K562 (cell line): ENCODE results near the gene IGF2BP3. TPM values are rescaled to one million over a fixed set of nuclear protein-coding genes. Genes with fewer than 3 reads are reported as not detected.

Experiments used
- CCAR2 ChIP-seq: fragments of 200-400 bp; formaldehyde crosslinking; IDR thresholded peaks from 2 replicates; pipeline ENCODE4 v1.6.1; 2017; ENCODE audit warnings: mild to moderate bottlenecking, low read depth, low read length
- EGR1 ChIP-seq: fragments of 450-650 bp; conservative IDR thresholded peaks from 2 replicates; pipeline ENCODE4 v1.6.1; 2017; ENCODE audit warnings: mild to moderate bottlenecking
- ERF ChIP-seq: fragments of 450-650 bp; formaldehyde crosslinking; IDR thresholded peaks from 2 replicates; pipeline ENCODE4 v1.4.0; 2020; ENCODE audit warnings: mild to moderate bottlenecking, mixed read lengths
- GTF3C2 ChIP-seq: IDR thresholded peaks from 3 replicates; pipeline ENCODE4 v1.6.1; 2011; ENCODE audit warnings: borderline replicate concordance, mild to moderate bottlenecking, moderate library complexity; ENCODE audit not compliant: insufficient read length; ENCODE audit errors: extremely low read depth
- HDAC2 ChIP-seq: fragments of 450-650 bp; IDR thresholded peaks from 2 replicates; pipeline ENCODE4 v1.6.1; 2016; ENCODE audit warnings: mild to moderate bottlenecking
- HMGXB4 ChIP-seq: sonication (generic); formaldehyde crosslinking; IDR thresholded peaks from 2 replicates; pipeline ENCODE4 v1.8.1; 2023; ENCODE audit warnings: mild to moderate bottlenecking, missing genetic modification reagents
- HNRNPLL ChIP-seq: fragments of 200-400 bp; formaldehyde crosslinking; IDR thresholded peaks from 2 replicates; pipeline ENCODE4 v1.6.1; 2017; ENCODE audit warnings: low read length, low read depth, mild to moderate bottlenecking; ENCODE audit not compliant: poor library complexity, severe bottlenecking
- ILK ChIP-seq: fragments of 450-650 bp; IDR thresholded peaks from 2 replicates; pipeline ENCODE4 v1.6.1; 2016; ENCODE audit warnings: missing genetic modification characterization, low read depth, mild to moderate bottlenecking, missing compliant biosample characterization, moderate library complexity, borderline replicate concordance
- RCOR1 ChIP-seq, 2 experiments: IDR thresholded peaks; 2 replicates each; pipeline ENCODE4 v1.6.1; 2012; ENCODE audit warnings: low read depth in 2 of 2, low read length in 2 of 2, borderline replicate concordance in 1 of 2, improper control_type of control experiment in 1 of 2
- SETDB1 ChIP-seq: IDR thresholded peaks from one replicate; pipeline ENCODE4 v1.6.1; 2012; ENCODE audit warnings: low read length, control low read depth, inconsistent platforms
- SMAD4 ChIP-seq: fragments of 250-450 bp; sonication (Bioruptor Pico); conservative IDR thresholded peaks from 2 replicates; pipeline ENCODE4 v1.8.0; 2021; ENCODE audit warnings: inconsistent platforms, mild to moderate bottlenecking, moderate library complexity
- SOX6 ChIP-seq: fragments of 450-650 bp; IDR thresholded peaks from 2 replicates; pipeline ENCODE4 v1.6.1; 2014; ENCODE audit warnings: mild to moderate bottlenecking
- THAP12 ChIP-seq: fragments of 250-450 bp; sonication (Bioruptor Pico); IDR thresholded peaks from 2 replicates; pipeline ENCODE4 v1.9.0; 2021; ENCODE audit warnings: mild to moderate bottlenecking, inconsistent platforms
- U2AF1 ChIP-seq: fragments of 200-400 bp; formaldehyde crosslinking; optimal IDR thresholded peaks from 2 replicates; pipeline ENCODE3; 2017; ENCODE audit warnings: mild to moderate bottlenecking, low read depth, low read length, moderate library complexity
- ZBTB5 ChIP-seq: fragments of 450-650 bp; IDR thresholded peaks from 2 replicates; pipeline ENCODE4 v1.6.1; 2017; ENCODE audit warnings: antibody characterized with exemption
- ZBTB7A ChIP-seq: IDR thresholded peaks from 2 replicates; pipeline ENCODE4 v1.6.1; 2011; ENCODE audit warnings: low read depth, mild to moderate bottlenecking, low read length, moderate library complexity, borderline replicate concordance; ENCODE audit not compliant: control insufficient read depth
- ZNF511 ChIP-seq: sonication (generic); formaldehyde crosslinking; IDR thresholded peaks from 2 replicates; pipeline ENCODE4 v1.8.0; 2022; ENCODE audit warnings: mild to moderate bottlenecking, missing genetic modification reagents
- polyA plus RNA-seq, 8 experiments: library from polyadenylated mRNA; depleted of rRNA in 4 of 8; stranded (reverse) in 5 of 8; unstranded in 3 of 8; fragments of >200 nt; fragmentation: Nextera tagmentation in 2 of 8; fragmentation: Illumina TruSeq in 1 of 8; extraction: Ambion mirVana in 2 of 8; extraction: Trizol in 1 of 8; gene quantifications; 2 replicates each; pipeline versions ENCODE4 v1.2.1 to v1.2.3, GENCODE V29; 2011 to 2014; ENCODE audit warnings: inconsistent platforms in 1 of 8, missing spikeins in 1 of 8
- total RNA-seq, 7 experiments: library from RNA; depleted of rRNA in 6 of 7; stranded (reverse); fragments of >200 nt in 6 of 7; fragmentation: Illumina TruSeq in 2 of 7; extraction: Trizol in 2 of 7; gene quantifications; 2 replicates each; pipeline versions ENCODE4 v1.2.1 to v1.2.3, GENCODE V29; 2011 to 2021; ENCODE audit warnings: low replicate concordance in 1 of 7

The IGF2BP3 gene
- total and polyA plus RNA-seq, 9 of the 15 experiments (the other 6 are each of a cell fraction or from before 2014, with no cell fraction given) = 8.4 to 88.1 (median 61.2) TPM

GRCh38 chr7:23474094-23474828 lies 4.0 kb upstream of the IGF2BP3 start (continued):
- peak; percentile 95 for TF ChIP-seq EGR1
- TF ChIP-seq HNRNPLL = peak; percentile 75
- no peak for TF ChIP-seq ILK (tag)
- TF ChIP-seq HDAC2 = peak; percentile 94
- TF ChIP-seq ZNF511 (CRISPR knock-in tag) = peak; percentile 85
- peak; percentile 81 for TF ChIP-seq THAP12 (CRISPR knock-in tag)
- TF ChIP-seq SETDB1 = peak; percentile 20
- peak; percentile 99 for TF ChIP-seq ZBTB7A
- TF ChIP-seq HMGXB4 (CRISPR knock-in tag) = peak; percentile 30; the same call in 1 of the 2 replicates
- peak; percentile 97 for TF ChIP-seq ERF (CRISPR knock-in tag)
- TF ChIP-seq SOX6 = peak; percentile 55; the same call in 1 of the 2 replicates
- TF ChIP-seq SMAD4 = peak; percentile 72
- TF ChIP-seq RCOR1 (IDR thresholded peaks at IDR 0.05; ENCODE audit: borderline replicate concordance in 1 of 2, low read depth in 2 of 2, low read length in 2 of 2) = peak; percentile 53 to 64; a peak in 3 of 4 replicates
- TF ChIP-seq ZBTB5 = peak; percentile 48; the same call in 1 of the 2 replicates
- no peak for TF ChIP-seq GTF3C2
- TF ChIP-seq U2AF1 = peak; percentile 89
- no peak for TF ChIP-seq CCAR2
